ENCODE measurements around the gene IFIH1. TPM values are rescaled to one million over a fixed set of nuclear protein-coding genes. Genes with fewer than 3 reads are reported as not detected.

The IFIH1 gene
- total and polyA plus RNA-seq, 2 donors (not counting 3 experiments of a cell fraction or from before 2014, with no cell fraction given), result 1.3 to 6.9 TPM

Other genes with a start within 250 kb of the IFIH1 start
- 3.0 and 6.2 TPM in 2 replicates for gene DPP4, start 244.5 kb downstream of the IFIH1 start, total RNA-seq
- 0.53 and 0.84 TPM in 2 replicates for gene DPP4, start 244.5 kb downstream of the IFIH1 start, polyA plus RNA-seq
- gene GCG, start 166.4 kb downstream of the IFIH1 start, total RNA-seq, result not detected in 2 replicates
- gene GCG, start 166.4 kb downstream of the IFIH1 start, polyA plus RNA-seq, result not detected in 2 replicates
- 2.0 TPM in 1 of 2 replicates, not detected in the other for gene FAP, start 75.2 kb downstream of the IFIH1 start, total RNA-seq
- gene FAP, start 75.2 kb downstream of the IFIH1 start, polyA plus RNA-seq, result 0.96 and 1.1 TPM in 2 replicates
- gene GCA, start 25.4 kb upstream of the IFIH1 start, total RNA-seq, result 6.2 and 10.7 TPM in 2 replicates
- 9.7 and 11.2 TPM in 2 replicates for gene GCA, start 25.4 kb upstream of the IFIH1 start, polyA plus RNA-seq

Measured in endothelial cell of umbilical vein (primary cell).